PC-3 (cell line): ENCODE results near the gene BOLA3.

Experiments used
- CTCF ChIP-seq: fragments of 300-600 bp; sonication (generic); conservative IDR thresholded peaks from 2 replicates; pipeline ENCODE4 v1.5.1; 2017; ENCODE audit warnings: antibody characterized with exemption, low read depth, mild to moderate bottlenecking, low read length
- EZH2phosphoT487 ChIP-seq: fragments of 300-600 bp; sonication (generic); IDR thresholded peaks from 2 replicates; pipeline ENCODE4 v1.6.1; 2018; ENCODE audit warnings: mild to moderate bottlenecking, antibody characterized with exemption, low read length, borderline replicate concordance

DNA sequence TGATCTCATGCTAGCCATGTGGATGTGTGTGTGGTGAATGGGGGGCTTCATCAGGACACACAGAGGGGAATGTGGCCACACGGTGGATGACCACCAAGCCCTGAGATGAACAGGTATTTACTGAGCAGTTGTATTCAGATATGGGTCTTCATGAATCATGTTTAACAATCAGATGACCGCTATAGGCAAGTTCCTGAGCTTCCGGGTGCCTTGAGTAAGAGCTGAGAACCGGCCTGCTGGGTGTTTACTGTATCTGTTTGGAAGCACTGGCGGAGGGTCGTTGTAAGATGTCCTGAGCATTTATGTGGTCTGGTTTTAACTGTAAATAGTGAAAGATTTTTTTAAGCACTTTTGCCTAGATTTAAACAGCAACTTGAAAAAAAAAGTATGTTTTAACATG is 43.9 kb downstream of the BOLA3 start:
- no peak for TF ChIP-seq CTCF
- TF ChIP-seq EZH2phosphoT487, result no peak
